WTC11 (cell line): ENCODE data around the gene NSD1. TPM values are rescaled to one million over a fixed set of nuclear protein-coding genes. Genes with fewer than 3 reads are reported as not detected.

Experiments
- ATAC-seq: fragments of 200-7000 bp; cut with Tn5 transposase; 2 replicates; pipeline ENCODE4 v1.10.0; 2021; ENCODE audit warnings: mild to moderate bottlenecking, moderate library complexity
- CTCF ChIA-PET: fragments of 300-600 bp; sonication (Branson Sonifier 250); formaldehyde crosslinking; loops from one replicate; lab custom pipeline; 2021; ENCODE audit warnings: antibody characterized with exemption; lab: Charles Lee
- POLR2A ChIA-PET: fragments of 350-600 bp; sonication (Branson Sonifier 250); formaldehyde crosslinking; loops from one replicate; lab custom pipeline; 2021; ENCODE audit warnings: antibody characterized with exemption; lab: Charles Lee
- DNase-seq: peaks from one replicate; pipeline ENCODE4 v3.0.0; 2021; ENCODE audit warnings: low spot score
- H3K27ac Mint-ChIP-seq: 2 replicates; pipeline ENCODE4 v1.8.0; 2021; ENCODE audit warnings: mixed read lengths
- H3K27me3 Mint-ChIP-seq: 2 replicates; pipeline ENCODE4 v1.8.0; 2021; ENCODE audit warnings: low read depth, mild to moderate bottlenecking, moderate library complexity, mixed read lengths
- H3K36me3 Mint-ChIP-seq: 2 replicates; pipeline ENCODE4 v1.8.0; 2021; ENCODE audit warnings: mixed read lengths
- H3K4me1 Mint-ChIP-seq: 2 replicates; pipeline ENCODE4 v1.8.0; 2022; ENCODE audit warnings: mixed read lengths
- H3K4me3 Mint-ChIP-seq: 2 replicates; pipeline ENCODE4 v1.8.0; 2021; ENCODE audit warnings: mild to moderate bottlenecking, moderate library complexity, mixed read lengths
- H3K9me3 Mint-ChIP-seq: 2 replicates; pipeline ENCODE4 v1.8.0; 2021; ENCODE audit warnings: mixed read lengths
- CREM ChIP-seq: sonication (generic); formaldehyde crosslinking; IDR thresholded peaks from 2 replicates; pipeline ENCODE4 v1.8.1; 2022; ENCODE audit warnings: mild to moderate bottlenecking, missing genetic modification reagents, moderate library complexity
- E2F5 ChIP-seq: sonication (generic); formaldehyde crosslinking; IDR thresholded peaks from 2 replicates; pipeline ENCODE4 v1.8.1; 2022; ENCODE audit warnings: mild to moderate bottlenecking, moderate library complexity, missing genetic modification reagents
- FOXP1 ChIP-seq: sonication (generic); formaldehyde crosslinking; IDR thresholded peaks from 2 replicates; pipeline ENCODE4 v1.8.0; 2022; ENCODE audit warnings: missing genetic modification reagents, mild to moderate bottlenecking, moderate library complexity, borderline replicate concordance
- JUN ChIP-seq: sonication (generic); formaldehyde crosslinking; IDR thresholded peaks from 2 replicates; pipeline ENCODE4 v1.8.0; 2023; ENCODE audit warnings: mild to moderate bottlenecking, missing genetic modification reagents
- KAT7 ChIP-seq: sonication (generic); formaldehyde crosslinking; IDR thresholded peaks from 2 replicates; pipeline ENCODE4 v1.8.1; 2023; ENCODE audit warnings: missing genetic modification reagents, mild to moderate bottlenecking, borderline replicate concordance
- NR1H2 ChIP-seq: sonication (generic); formaldehyde crosslinking; IDR thresholded peaks from 2 replicates; pipeline ENCODE4 v1.9.0; 2021; ENCODE audit warnings: mild to moderate bottlenecking, moderate library complexity, missing genetic modification reagents
- OVOL2 ChIP-seq: fragments of 250-450 bp; sonication (Bioruptor Pico); IDR thresholded peaks from 2 replicates; pipeline ENCODE4 v1.9.0; 2021; ENCODE audit warnings: mild to moderate bottlenecking, borderline replicate concordance
- SMAD4 ChIP-seq: sonication (generic); formaldehyde crosslinking; IDR thresholded peaks from 2 replicates; pipeline ENCODE4 v1.8.0; 2022; ENCODE audit warnings: mild to moderate bottlenecking, missing genetic modification reagents
- SOX15 ChIP-seq: fragments of 250-450 bp; sonication (Bioruptor Pico); IDR thresholded peaks from 2 replicates; pipeline ENCODE4 v1.9.0; 2021; ENCODE audit warnings: mild to moderate bottlenecking
- SP1 ChIP-seq: sonication (generic); formaldehyde crosslinking; conservative IDR thresholded peaks from 2 replicates; pipeline ENCODE4 v1.8.1; 2022; ENCODE audit warnings: missing genetic modification reagents
- TEAD1 ChIP-seq: sonication (generic); formaldehyde crosslinking; IDR thresholded peaks from 2 replicates; pipeline ENCODE4 v1.8.0; 2022; ENCODE audit warnings: mild to moderate bottlenecking, missing genetic modification reagents
- ZMAT4 ChIP-seq: fragments of 250-450 bp; sonication (Bioruptor Pico); IDR thresholded peaks from 2 replicates; pipeline ENCODE4 v1.9.0; 2021; ENCODE audit warnings: mild to moderate bottlenecking
- ZNF138 ChIP-seq: sonication (generic); formaldehyde crosslinking; conservative IDR thresholded peaks from 2 replicates; pipeline ENCODE4 v1.8.1; 2022; ENCODE audit warnings: mild to moderate bottlenecking, moderate library complexity, missing genetic modification reagents
- ZNF219 ChIP-seq: sonication (generic); formaldehyde crosslinking; IDR thresholded peaks from 2 replicates; pipeline ENCODE4 v1.8.0; 2023; ENCODE audit warnings: missing genetic modification reagents, mild to moderate bottlenecking, borderline replicate concordance
- ZNF512 ChIP-seq: sonication (generic); formaldehyde crosslinking; IDR thresholded peaks from 2 replicates; pipeline ENCODE4 v1.8.1; 2022; ENCODE audit warnings: missing genetic modification reagents, borderline replicate concordance
- ZNF671 ChIP-seq: fragments of 250-450 bp; sonication (Bioruptor Pico); IDR thresholded peaks from 2 replicates; pipeline ENCODE4 v1.8.0; 2021; ENCODE audit warnings: mild to moderate bottlenecking
- total RNA-seq: library from RNA; stranded (reverse); gene quantifications from 3 replicates; pipeline ENCODE4 v1.2.3, GENCODE V29; 2021
- TF ChIP-seq, protein P1 (sequence below): sonication (generic); formaldehyde crosslinking; IDR thresholded peaks from 2 replicates; pipeline ENCODE4 v1.8.1; 2023; ENCODE audit warnings: mild to moderate bottlenecking, missing genetic modification reagents
- TF ChIP-seq, protein P2 (sequence below): sonication (generic); formaldehyde crosslinking; IDR thresholded peaks from 2 replicates; pipeline ENCODE4 v1.8.1; 2023; ENCODE audit warnings: mild to moderate bottlenecking, missing genetic modification reagents, moderate library complexity
- TF ChIP-seq, protein P3 (sequence below): sonication (generic); formaldehyde crosslinking; IDR thresholded peaks from 2 replicates; pipeline ENCODE4 v1.8.0; 2023; ENCODE audit warnings: missing genetic modification reagents
- TF ChIP-seq, protein P4 (sequence below): sonication (generic); formaldehyde crosslinking; IDR thresholded peaks from 2 replicates; pipeline ENCODE4 v1.8.0; 2022; ENCODE audit warnings: missing genetic modification reagents
- TF ChIP-seq, protein P5 (sequence below): sonication (generic); formaldehyde crosslinking; IDR thresholded peaks from 2 replicates; pipeline ENCODE4 v1.8.1; 2023; ENCODE audit warnings: mild to moderate bottlenecking, missing genetic modification reagents, moderate library complexity

Gene NSD1
- total RNA-seq, 1 experiment from 2014 or later, result 148 TPM

DNA sequence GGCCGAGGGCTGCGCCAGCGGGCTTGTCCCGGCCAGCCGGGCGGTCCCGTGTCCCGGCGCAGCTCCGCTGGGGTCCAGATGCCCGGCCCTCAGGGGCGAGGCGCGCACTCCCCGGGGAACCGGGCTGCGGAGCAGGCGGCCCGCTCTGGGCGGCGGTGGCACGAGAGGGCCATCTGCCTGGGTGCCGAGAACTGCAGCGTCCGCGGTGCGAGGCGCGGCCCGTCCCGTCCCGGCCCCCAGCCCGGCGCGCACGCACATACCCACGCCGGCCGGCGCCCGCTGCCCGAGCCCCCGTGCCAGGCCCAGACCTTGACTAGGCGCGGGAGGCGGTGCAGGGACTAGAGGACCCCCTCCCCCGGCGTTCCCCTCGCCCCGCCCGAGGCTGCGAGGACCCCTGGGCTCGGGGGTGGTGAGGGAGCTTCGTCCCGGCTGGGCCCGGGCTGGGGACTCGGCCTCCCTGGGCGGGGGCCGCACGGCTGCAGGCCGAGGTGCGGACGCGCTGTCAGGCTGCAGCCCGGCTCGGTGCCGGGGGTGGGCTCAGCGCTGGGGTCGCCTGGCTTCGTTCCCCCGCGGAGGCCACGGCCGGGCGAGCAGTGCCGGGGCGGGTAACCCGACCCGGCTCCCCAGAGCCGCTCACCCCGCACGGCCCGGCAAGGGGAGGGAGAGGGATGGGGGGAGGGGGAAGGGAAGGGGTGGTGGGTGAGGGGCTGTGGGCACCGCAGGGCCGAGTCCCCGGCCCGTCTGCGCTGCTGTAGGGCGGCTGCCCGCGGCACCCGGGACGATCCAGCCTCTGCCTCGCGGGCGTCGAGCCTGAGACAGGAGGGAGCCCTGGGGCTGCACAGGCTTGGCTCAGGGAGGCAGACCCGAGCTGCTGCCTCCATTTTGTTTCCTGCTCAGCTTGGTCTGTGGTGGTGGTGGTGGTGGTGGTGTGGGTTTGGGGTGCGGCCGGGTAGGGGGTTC lies 1.2 kb upstream of the NSD1 start (continued):
- TF ChIP-seq, protein P1, sequence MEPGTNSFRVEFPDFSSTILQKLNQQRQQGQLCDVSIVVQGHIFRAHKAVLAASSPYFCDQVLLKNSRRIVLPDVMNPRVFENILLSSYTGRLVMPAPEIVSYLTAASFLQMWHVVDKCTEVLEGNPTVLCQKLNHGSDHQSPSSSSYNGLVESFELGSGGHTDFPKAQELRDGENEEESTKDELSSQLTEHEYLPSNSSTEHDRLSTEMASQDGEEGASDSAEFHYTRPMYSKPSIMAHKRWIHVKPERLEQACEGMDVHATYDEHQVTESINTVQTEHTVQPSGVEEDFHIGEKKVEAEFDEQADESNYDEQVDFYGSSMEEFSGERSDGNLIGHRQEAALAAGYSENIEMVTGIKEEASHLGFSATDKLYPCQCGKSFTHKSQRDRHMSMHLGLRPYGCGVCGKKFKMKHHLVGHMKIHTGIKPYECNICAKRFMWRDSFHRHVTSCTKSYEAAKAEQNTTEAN (CRISPR knock-in tag), result no peak
- TF ChIP-seq E2F5 (CRISPR knock-in tag), result peak; percentile 53; the same call in 1 of the 2 replicates
- TF ChIP-seq ZNF671 (CRISPR knock-in tag), result 0 out of 2 replicates have a peak, but pooled peaks have one; percentile 29
- TF ChIP-seq SP1 (CRISPR knock-in tag), result no peak; the same call in none of the 2 replicates
- TF ChIP-seq NR1H2 (CRISPR knock-in tag), result no peak

DNA sequence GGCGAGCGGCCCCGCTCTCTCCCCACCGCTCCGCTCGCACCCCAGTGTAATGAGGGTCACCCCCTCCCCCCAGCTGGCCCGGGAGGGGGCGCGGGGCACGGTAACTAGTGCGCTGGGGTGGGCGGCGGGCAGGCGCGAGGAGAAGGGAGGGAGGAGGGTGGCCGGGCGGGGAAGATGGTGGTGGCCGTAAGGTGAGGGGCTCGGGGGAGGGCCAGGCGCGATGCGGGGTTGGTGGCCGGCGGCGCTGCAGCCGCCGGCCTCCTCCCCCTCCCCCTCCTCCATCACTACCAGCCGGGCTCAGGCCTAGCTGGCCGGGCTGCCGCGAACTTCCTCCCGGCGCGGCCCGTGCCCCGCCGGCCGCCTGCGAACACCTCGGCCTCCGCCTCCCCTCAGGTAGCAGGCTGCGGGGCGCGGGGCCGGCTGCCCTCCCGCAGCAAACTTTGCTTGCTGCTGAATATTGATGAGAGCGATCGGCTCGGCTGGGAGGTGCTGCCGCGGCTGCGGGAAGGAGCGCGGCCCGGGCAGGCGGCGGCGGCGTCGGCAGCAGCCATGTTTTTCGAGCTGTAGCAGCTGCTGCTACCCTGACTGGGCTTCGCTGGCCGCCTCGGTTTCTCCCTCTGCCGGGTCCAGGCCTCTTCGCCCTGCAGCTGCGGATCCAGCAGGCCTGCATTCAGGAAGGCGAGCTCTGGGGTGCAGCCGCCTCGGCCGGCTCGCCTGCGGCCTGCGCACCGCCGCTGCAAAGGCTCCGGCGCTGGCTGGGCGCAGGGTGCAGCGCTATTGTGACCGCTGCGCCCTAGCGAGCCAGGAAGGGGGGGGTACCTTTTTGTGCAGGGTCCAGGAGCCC lies 502 bp downstream of the NSD1 start:
- peak; percentile 79 for DNase-seq
- POLR2A ChIA-PET, result interaction anchor here (0.5 to 1.6 kb wide), 6 partner anchors 10 to 313 kb away, joined by 3 read pairs; no protein-coding TSS in a partner anchor
- CTCF ChIA-PET, result interaction anchor here (0.8 to 2.1 kb wide), 4 partner anchors 11 to 314 kb away, joined by 3 to 11 read pairs (median 4); no protein-coding TSS in a partner anchor
- Mint-ChIP-seq H3K9me3 (no peaks in the 10 kb centered on the region), H3K4me1 (peaks cover 44% of the 10 kb centered on the region), H3K27me3 (no peaks in the 10 kb centered on the region; the same call in 1 of the 2 replicates), H3K27ac (peak overlapping the region; percentile 68; the same call in 1 of the 2 replicates), H3K4me3 (peak overlapping the region; percentile 85), H3K36me3 (peaks cover 41% of the 10 kb centered on the region)
- peak; percentile 21 for ATAC-seq
- no peak; the same call in 1 of the 2 replicates for TF ChIP-seq SP1 (CRISPR knock-in tag)
- 0 out of 2 replicates have a peak, but pooled peaks have one; percentile 37 for TF ChIP-seq TEAD1
- TF ChIP-seq ZNF671 (CRISPR knock-in tag), result no peak
- TF ChIP-seq ZNF512 (CRISPR knock-in tag), result 0 out of 2 replicates have a peak, but pooled peaks have one; percentile 22
- no peak; the same call in 1 of the 2 replicates for TF ChIP-seq SMAD4 (CRISPR knock-in tag)
- no peak for TF ChIP-seq SOX15 (CRISPR knock-in tag)
- TF ChIP-seq ZNF138 (CRISPR knock-in tag), result no peak
- no peak for TF ChIP-seq OVOL2 (CRISPR knock-in tag)
- peak; percentile 87; the same call in 1 of the 2 replicates for TF ChIP-seq JUN (CRISPR knock-in tag)
- TF ChIP-seq, protein P2, sequence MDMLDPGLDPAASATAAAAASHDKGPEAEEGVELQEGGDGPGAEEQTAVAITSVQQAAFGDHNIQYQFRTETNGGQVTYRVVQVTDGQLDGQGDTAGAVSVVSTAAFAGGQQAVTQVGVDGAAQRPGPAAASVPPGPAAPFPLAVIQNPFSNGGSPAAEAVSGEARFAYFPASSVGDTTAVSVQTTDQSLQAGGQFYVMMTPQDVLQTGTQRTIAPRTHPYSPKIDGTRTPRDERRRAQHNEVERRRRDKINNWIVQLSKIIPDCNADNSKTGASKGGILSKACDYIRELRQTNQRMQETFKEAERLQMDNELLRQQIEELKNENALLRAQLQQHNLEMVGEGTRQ (CRISPR knock-in tag), result no peak
- TF ChIP-seq FOXP1, result peak; percentile 78
- TF ChIP-seq, protein P3, sequence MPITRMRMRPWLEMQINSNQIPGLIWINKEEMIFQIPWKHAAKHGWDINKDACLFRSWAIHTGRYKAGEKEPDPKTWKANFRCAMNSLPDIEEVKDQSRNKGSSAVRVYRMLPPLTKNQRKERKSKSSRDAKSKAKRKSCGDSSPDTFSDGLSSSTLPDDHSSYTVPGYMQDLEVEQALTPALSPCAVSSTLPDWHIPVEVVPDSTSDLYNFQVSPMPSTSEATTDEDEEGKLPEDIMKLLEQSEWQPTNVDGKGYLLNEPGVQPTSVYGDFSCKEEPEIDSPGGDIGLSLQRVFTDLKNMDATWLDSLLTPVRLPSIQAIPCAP, result no peak
- 0 out of 2 replicates have a peak, but pooled peaks have one; percentile 59 for TF ChIP-seq ZNF219
- no peak for TF ChIP-seq ZMAT4 (CRISPR knock-in tag)
- TF ChIP-seq KAT7 (CRISPR knock-in tag), result peak; percentile 93
- TF ChIP-seq CREM, result 0 out of 2 replicates have a peak, but pooled peaks have one; percentile 34
- TF ChIP-seq, protein P4, sequence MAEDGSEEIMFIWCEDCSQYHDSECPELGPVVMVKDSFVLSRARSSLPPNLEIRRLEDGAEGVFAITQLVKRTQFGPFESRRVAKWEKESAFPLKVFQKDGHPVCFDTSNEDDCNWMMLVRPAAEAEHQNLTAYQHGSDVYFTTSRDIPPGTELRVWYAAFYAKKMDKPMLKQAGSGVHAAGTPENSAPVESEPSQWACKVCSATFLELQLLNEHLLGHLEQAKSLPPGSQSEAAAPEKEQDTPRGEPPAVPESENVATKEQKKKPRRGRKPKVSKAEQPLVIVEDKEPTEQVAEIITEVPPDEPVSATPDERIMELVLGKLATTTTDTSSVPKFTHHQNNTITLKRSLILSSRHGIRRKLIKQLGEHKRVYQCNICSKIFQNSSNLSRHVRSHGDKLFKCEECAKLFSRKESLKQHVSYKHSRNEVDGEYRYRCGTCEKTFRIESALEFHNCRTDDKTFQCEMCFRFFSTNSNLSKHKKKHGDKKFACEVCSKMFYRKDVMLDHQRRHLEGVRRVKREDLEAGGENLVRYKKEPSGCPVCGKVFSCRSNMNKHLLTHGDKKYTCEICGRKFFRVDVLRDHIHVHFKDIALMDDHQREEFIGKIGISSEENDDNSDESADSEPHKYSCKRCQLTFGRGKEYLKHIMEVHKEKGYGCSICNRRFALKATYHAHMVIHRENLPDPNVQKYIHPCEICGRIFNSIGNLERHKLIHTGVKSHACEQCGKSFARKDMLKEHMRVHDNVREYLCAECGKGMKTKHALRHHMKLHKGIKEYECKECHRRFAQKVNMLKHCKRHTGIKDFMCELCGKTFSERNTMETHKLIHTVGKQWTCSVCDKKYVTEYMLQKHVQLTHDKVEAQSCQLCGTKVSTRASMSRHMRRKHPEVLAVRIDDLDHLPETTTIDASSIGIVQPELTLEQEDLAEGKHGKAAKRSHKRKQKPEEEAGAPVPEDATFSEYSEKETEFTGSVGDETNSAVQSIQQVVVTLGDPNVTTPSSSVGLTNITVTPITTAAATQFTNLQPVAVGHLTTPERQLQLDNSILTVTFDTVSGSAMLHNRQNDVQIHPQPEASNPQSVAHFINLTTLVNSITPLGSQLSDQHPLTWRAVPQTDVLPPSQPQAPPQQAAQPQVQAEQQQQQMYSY (CRISPR knock-in tag), result no peak
- TF ChIP-seq, protein P5, sequence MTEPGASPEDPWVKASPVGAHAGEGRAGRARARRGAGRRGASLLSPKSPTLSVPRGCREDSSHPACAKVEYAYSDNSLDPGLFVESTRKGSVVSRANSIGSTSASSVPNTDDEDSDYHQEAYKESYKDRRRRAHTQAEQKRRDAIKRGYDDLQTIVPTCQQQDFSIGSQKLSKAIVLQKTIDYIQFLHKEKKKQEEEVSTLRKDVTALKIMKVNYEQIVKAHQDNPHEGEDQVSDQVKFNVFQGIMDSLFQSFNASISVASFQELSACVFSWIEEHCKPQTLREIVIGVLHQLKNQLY (CRISPR knock-in tag), result no peak
